Suprapubic skin (tissue), 4 donors: ENCODE results near the gene TDRD3. TPM values are rescaled to one million over a fixed set of nuclear protein-coding genes. Genes with fewer than 3 reads are reported as not detected.

Source experiments
- DNase-seq, 2 donors: peaks; one replicate each; pipeline ENCODE4 v3.0.0-alpha.2; 2019; ENCODE audit warnings: low spot score in 2 of 2
- H3K27ac ChIP-seq: fragments of 200-600 bp; sonication (generic); one replicate; pipeline ENCODE4 v1.5.1; 2019
- H3K27me3 ChIP-seq: fragments of 200-600 bp; sonication (generic); one replicate; pipeline ENCODE4 v1.5.1; 2019
- H3K36me3 ChIP-seq: fragments of 200-600 bp; sonication (generic); one replicate; pipeline ENCODE4 v1.5.1; 2019
- H3K4me1 ChIP-seq: fragments of 200-600 bp; sonication (generic); one replicate; pipeline ENCODE4 v1.5.1; 2019
- H3K4me3 ChIP-seq: fragments of 200-600 bp; sonication (generic); one replicate; pipeline ENCODE4 v1.5.1; 2019; ENCODE audit warnings: mild to moderate bottlenecking
- H3K9me3 ChIP-seq: fragments of 200-600 bp; sonication (generic); one replicate; pipeline ENCODE4 v1.5.1; 2019
- CTCF ChIP-seq, 2 donors: fragments of 200-600 bp in 1 of 2; fragments of 450-650 bp in 1 of 2; sonication (generic) in 1 of 2; IDR thresholded peaks; one replicate each; pipeline ENCODE4 v1.5.1; 2016 to 2019; ENCODE audit warnings: antibody characterized with exemption in 2 of 2, mild to moderate bottlenecking in 1 of 2, moderate library complexity in 1 of 2
- EP300 ChIP-seq: sonication (generic); formaldehyde crosslinking; IDR thresholded peaks from one replicate; pipeline ENCODE4 v1.6.1; 2017; ENCODE audit warnings: antibody characterized with exemption
- POLR2A ChIP-seq, 2 donors: fragments of 450-650 bp; IDR thresholded peaks; one replicate each; pipeline ENCODE4 v1.6.1; 2017; ENCODE audit warnings: antibody characterized with exemption in 2 of 2, mild to moderate bottlenecking in 2 of 2, moderate library complexity in 2 of 2
- POLR2AphosphoS5 ChIP-seq, 3 donors: sonication (generic); formaldehyde crosslinking; IDR thresholded peaks; one replicate each; pipeline ENCODE4 v1.6.1; 2017; ENCODE audit warnings: antibody characterized with exemption in 3 of 3
- WGBS: methylation state at CpG from one replicate; pipeline ENCODE4 v1.1.5; 2018; 5-methylcytosine and 5-hydroxymethylcytosine counted together
- total RNA-seq, 4 donors: library from RNA; depleted of rRNA; stranded (reverse); fragments of >200 nt; gene quantifications; one replicate each; pipeline ENCODE4 v1.1.0, GENCODE V29; 2016

The TDRD3 gene
- total RNA-seq, 4 donors from 2014 or later = 17.6 to 42.6 (median 21.7) TPM

GRCh38 chr13:60386250-60386649 is 10.8 kb upstream of the TDRD3 start:
- DNase-seq = no peak
- Histone ChIP-seq H3K36me3 (no peaks in the 10 kb centered on the region), H3K27me3 (no peaks in the 10 kb centered on the region), H3K4me3 (no peak overlapping the region), H3K9me3 (no peaks in the 10 kb centered on the region), H3K4me1 (no peaks in the 10 kb centered on the region), H3K27ac (no peak overlapping the region)
- TF ChIP-seq CTCF (IDR thresholded peaks at IDR 0.05) (no peak), EP300 (no peak), POLR2A (IDR thresholded peaks at IDR 0.05) (no peak), POLR2AphosphoS5 (IDR thresholded peaks at IDR 0.05) (no peak)
- WGBS = 79% methylated on average over 2 of the region's 2 CpGs

GRCh38 chr13:60392131-60392530 is 4.9 kb upstream of the TDRD3 start:
- no peak overlapping the region for H3K27ac ChIP-seq
- peaks cover 6% of the 10 kb centered on the region for H3K4me1 ChIP-seq
- TF ChIP-seq EP300 = no peak
- no peak for TF ChIP-seq POLR2A (IDR thresholded peaks at IDR 0.05)
- TF ChIP-seq CTCF (IDR thresholded peaks at IDR 0.05) = no peak
- no peak for TF ChIP-seq POLR2AphosphoS5 (IDR thresholded peaks at IDR 0.05)
- no peak overlapping the region for H3K4me3 ChIP-seq
- H3K27me3 ChIP-seq = no peaks in the 10 kb centered on the region
- WGBS = 67% methylated on average over 3 of the region's 3 CpGs
- H3K9me3 ChIP-seq = no peaks in the 10 kb centered on the region
- DNase-seq = no peak
- no peaks in the 10 kb centered on the region for H3K36me3 ChIP-seq

- Histone ChIP-seq H3K4me1 (peaks cover 25% of the 10 kb centered on the region), H3K36me3 (no peaks in the 10 kb centered on the region), H3K9me3 (no peaks in the 10 kb centered on the region), H3K4me3 (peak overlapping the region; percentile 89), H3K27me3 (no peaks in the 10 kb centered on the region), H3K27ac (peak overlapping the region; percentile 99)
- peak in 2 of 3 donors; percentile 53 to 76 for TF ChIP-seq POLR2AphosphoS5 (IDR thresholded peaks at IDR 0.05)
- TF ChIP-seq EP300 = no peak
- TF ChIP-seq CTCF (IDR thresholded peaks at IDR 0.05) = no peak
- peak; percentile 30 to 57 for TF ChIP-seq POLR2A (IDR thresholded peaks at IDR 0.05)
- WGBS = 0% methylated on average over 9 of the region's 49 CpGs
- peak; percentile 92 for DNase-seq
Measured at GRCh38 chr13:60395971-60396782, 843 bp upstream of the TDRD3 start.

- Histone ChIP-seq H3K36me3 (no peaks in the 10 kb centered on the region), H3K27ac (peak overlapping the region; percentile 99), H3K4me3 (peak overlapping the region; percentile 89), H3K9me3 (no peaks in the 10 kb centered on the region), H3K4me1 (peaks cover 28% of the 10 kb centered on the region), H3K27me3 (no peaks in the 10 kb centered on the region)
- under 1% methylated on average over 30 of the region's 43 CpGs for WGBS
- DNase-seq = peak; percentile 77 to 82
- TF ChIP-seq POLR2AphosphoS5 (IDR thresholded peaks at IDR 0.05) (no peak), POLR2A (IDR thresholded peaks at IDR 0.05) (no peak), CTCF (IDR thresholded peaks at IDR 0.05) (no peak), EP300 (no peak)
Measured at GRCh38 chr13:60397704-60398378, 821 bp downstream of the TDRD3 start.

- peak overlapping the region; percentile 89 for H3K4me3 ChIP-seq
- DNase-seq = no peak
- peaks cover 28% of the 10 kb centered on the region for H3K4me1 ChIP-seq
- peak overlapping the region; percentile 99 for H3K27ac ChIP-seq
- no peak for TF ChIP-seq POLR2A (IDR thresholded peaks at IDR 0.05)
- TF ChIP-seq POLR2AphosphoS5 (IDR thresholded peaks at IDR 0.05) = no peak
- no peak for TF ChIP-seq EP300
- TF ChIP-seq CTCF (IDR thresholded peaks at IDR 0.05) = no peak
- WGBS = 51% methylated on average over 6 of the region's 6 CpGs
- H3K9me3 ChIP-seq = no peaks in the 10 kb centered on the region
- H3K27me3 ChIP-seq = no peaks in the 10 kb centered on the region
- no peaks in the 10 kb centered on the region for H3K36me3 ChIP-seq
Measured at GRCh38 chr13:60398379-60398891, 1.4 kb downstream of the TDRD3 start.
